HEK293 (cell line): ENCODE data around the gene KCNIP4.

Experiments
- CTCF ChIA-PET: fragments of 350-600 bp; formaldehyde crosslinking; extraction: SDS; loops from one replicate; lab custom pipeline; 2021; ENCODE audit warnings: antibody characterized with exemption; lab: Yijun Ruan, JAX
- POLR2A ChIA-PET: fragments of 300-600 bp; formaldehyde crosslinking; extraction: SDS; loops from one replicate; lab custom pipeline; 2020; ENCODE audit warnings: antibody characterized with exemption, inconsistent platforms; lab: Yijun Ruan, JAX
- H3K27ac ChIP-seq: fragments of 200-500 bp; sonication (Bioruptor generic); 2 replicates; pipeline ENCODE4 v1.5.1; 2014; ENCODE audit warnings: low read depth, low read length, control low read depth, inconsistent platforms; ENCODE audit errors: extremely low read depth
- H3K36me3 ChIP-seq, 2 experiments: fragments of 200-500 bp in 1 of 2; sonication (Bioruptor generic) in 1 of 2; 1 replicate in 1 of 2; 2 replicates in 1 of 2; pipeline ENCODE4 v1.5.1; 2014 to 2017; ENCODE audit warnings: inconsistent platforms in 2 of 2, low read length in 2 of 2; ENCODE audit not compliant: control insufficient read depth in 2 of 2, insufficient read depth in 1 of 2
- H3K4me1 ChIP-seq: fragments of 200-500 bp; sonication (Bioruptor generic); 2 replicates; pipeline ENCODE4 v1.5.1; 2014; ENCODE audit warnings: mild to moderate bottlenecking, low read length, inconsistent platforms; ENCODE audit not compliant: control insufficient read depth, insufficient read depth
- H3K4me3 ChIP-seq: 2 replicates; pipeline ENCODE4 v1.5.1; 2011; ENCODE audit warnings: low read depth, mild to moderate bottlenecking, control low read depth, low read length, moderate library complexity
- H3K9me3 ChIP-seq: fragments of 200-500 bp; sonication (Bioruptor generic); 2 replicates; pipeline ENCODE4 v1.5.1; 2014; ENCODE audit warnings: low read depth, low read length, inconsistent platforms; ENCODE audit not compliant: control insufficient read depth, insufficient read depth
- ZNF112 ChIP-seq: fragments of 450-650 bp; formaldehyde crosslinking; IDR thresholded peaks from 2 replicates; pipeline ENCODE4 v1.5.0; 2017; ENCODE audit warnings: missing biosample characterization, missing genetic modification characterization
- ZNF155 ChIP-seq: fragments of 450-650 bp; formaldehyde crosslinking; IDR thresholded peaks from 2 replicates; pipeline ENCODE4 v1.5.1; 2016; ENCODE audit warnings: missing biosample characterization, missing genetic modification characterization
- ZNF16 ChIP-seq: fragments of 450-650 bp; formaldehyde crosslinking; IDR thresholded peaks from 2 replicates; pipeline ENCODE4 v1.5.1; 2016; ENCODE audit warnings: low read depth, missing biosample characterization, missing genetic modification characterization
- ZNF433 ChIP-seq: fragments of 450-650 bp; formaldehyde crosslinking; IDR thresholded peaks from 2 replicates; pipeline ENCODE4 v1.5.1; 2016; ENCODE audit warnings: missing biosample characterization, missing genetic modification characterization, low read depth
- ZNF596 ChIP-seq: fragments of 450-650 bp; IDR thresholded peaks from 2 replicates; pipeline ENCODE4 v1.5.0; 2018; ENCODE audit warnings: missing biosample characterization, mild to moderate bottlenecking, missing genetic modification characterization, moderate library complexity
- TF ChIP-seq, protein P1 (sequence below): fragments of 450-650 bp; formaldehyde crosslinking; IDR thresholded peaks from 2 replicates; pipeline ENCODE4 v1.5.1; 2016; ENCODE audit warnings: missing biosample characterization, missing genetic modification characterization
- TF ChIP-seq, protein P2 (sequence below): fragments of 450-650 bp; formaldehyde crosslinking; IDR thresholded peaks from 2 replicates; pipeline ENCODE4 v1.5.1; 2016; ENCODE audit warnings: missing biosample characterization, missing genetic modification characterization, low read depth
- TF ChIP-seq, protein P3 (sequence below): fragments of 450-650 bp; formaldehyde crosslinking; IDR thresholded peaks from 2 replicates; pipeline ENCODE4 v1.5.1; 2016; ENCODE audit warnings: missing biosample characterization, missing genetic modification characterization
- TF ChIP-seq, protein P4 (sequence below): fragments of 450-650 bp; formaldehyde crosslinking; IDR thresholded peaks from 2 replicates; pipeline ENCODE4 v1.5.1; 2017; ENCODE audit warnings: missing biosample characterization, missing genetic modification characterization
- TF ChIP-seq, protein P5 (sequence below): fragments of 450-650 bp; formaldehyde crosslinking; IDR thresholded peaks from 2 replicates; pipeline ENCODE4 v1.5.1; 2016; ENCODE audit warnings: missing biosample characterization, missing genetic modification characterization
- TF ChIP-seq, protein P6 (sequence below): fragments of 450-650 bp; formaldehyde crosslinking; IDR thresholded peaks from 2 replicates; pipeline ENCODE4 v1.5.1; 2016; ENCODE audit warnings: missing biosample characterization, missing genetic modification characterization, borderline replicate concordance

Gene KCNIP4

DNA sequence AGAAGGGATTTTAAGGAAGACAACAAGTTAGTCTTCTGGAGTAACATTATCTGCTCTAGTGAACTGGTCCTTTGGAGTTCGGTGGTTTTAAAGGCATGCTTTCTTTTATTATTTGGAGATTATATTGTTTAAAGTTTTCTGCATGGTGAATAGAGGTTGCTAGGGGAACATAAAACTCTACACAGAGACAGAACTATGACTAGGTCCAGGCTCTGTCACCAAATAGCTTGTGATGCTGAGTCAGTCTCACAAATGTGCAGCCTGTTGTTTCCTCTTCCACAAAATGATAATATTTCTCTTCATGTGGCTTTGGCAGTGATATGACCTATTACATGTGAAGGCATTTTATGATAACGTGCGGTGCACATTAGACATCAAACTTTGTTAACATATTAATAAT is 1115.7 kb downstream of the KCNIP4 start (continued):
- TF ChIP-seq, protein P1, sequence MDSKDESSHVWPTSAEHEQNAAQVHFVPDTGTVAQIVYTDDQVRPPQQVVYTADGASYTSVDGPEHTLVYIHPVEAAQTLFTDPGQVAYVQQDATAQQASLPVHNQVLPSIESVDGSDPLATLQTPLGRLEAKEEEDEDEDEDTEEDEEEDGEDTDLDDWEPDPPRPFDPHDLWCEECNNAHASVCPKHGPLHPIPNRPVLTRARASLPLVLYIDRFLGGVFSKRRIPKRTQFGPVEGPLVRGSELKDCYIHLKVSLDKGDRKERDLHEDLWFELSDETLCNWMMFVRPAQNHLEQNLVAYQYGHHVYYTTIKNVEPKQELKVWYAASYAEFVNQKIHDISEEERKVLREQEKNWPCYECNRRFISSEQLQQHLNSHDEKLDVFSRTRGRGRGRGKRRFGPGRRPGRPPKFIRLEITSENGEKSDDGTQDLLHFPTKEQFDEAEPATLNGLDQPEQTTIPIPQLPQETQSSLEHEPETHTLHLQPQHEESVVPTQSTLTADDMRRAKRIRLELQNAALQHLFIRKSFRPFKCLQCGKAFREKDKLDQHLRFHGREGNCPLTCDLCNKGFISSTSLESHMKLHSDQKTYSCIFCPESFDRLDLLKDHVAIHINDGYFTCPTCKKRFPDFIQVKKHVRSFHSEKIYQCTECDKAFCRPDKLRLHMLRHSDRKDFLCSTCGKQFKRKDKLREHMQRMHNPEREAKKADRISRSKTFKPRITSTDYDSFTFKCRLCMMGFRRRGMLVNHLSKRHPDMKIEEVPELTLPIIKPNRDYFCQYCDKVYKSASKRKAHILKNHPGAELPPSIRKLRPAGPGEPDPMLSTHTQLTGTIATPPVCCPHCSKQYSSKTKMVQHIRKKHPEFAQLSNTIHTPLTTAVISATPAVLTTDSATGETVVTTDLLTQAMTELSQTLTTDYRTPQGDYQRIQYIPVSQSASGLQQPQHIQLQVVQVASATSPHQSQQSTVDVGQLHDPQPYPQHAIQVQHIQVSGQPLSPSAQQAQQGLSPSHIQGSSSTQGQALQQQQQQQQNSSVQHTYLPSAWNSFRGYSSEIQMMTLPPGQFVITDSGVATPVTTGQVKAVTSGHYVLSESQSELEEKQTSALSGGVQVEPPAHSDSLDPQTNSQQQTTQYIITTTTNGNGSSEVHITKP (tag by site-specific recombination), result no peak
- TF ChIP-seq ZNF155 (tag by site-specific recombination) (no peak), ZNF433 (tag by site-specific recombination) (no peak), ZNF16 (tag by site-specific recombination) (no peak)
- TF ChIP-seq, protein P2, sequence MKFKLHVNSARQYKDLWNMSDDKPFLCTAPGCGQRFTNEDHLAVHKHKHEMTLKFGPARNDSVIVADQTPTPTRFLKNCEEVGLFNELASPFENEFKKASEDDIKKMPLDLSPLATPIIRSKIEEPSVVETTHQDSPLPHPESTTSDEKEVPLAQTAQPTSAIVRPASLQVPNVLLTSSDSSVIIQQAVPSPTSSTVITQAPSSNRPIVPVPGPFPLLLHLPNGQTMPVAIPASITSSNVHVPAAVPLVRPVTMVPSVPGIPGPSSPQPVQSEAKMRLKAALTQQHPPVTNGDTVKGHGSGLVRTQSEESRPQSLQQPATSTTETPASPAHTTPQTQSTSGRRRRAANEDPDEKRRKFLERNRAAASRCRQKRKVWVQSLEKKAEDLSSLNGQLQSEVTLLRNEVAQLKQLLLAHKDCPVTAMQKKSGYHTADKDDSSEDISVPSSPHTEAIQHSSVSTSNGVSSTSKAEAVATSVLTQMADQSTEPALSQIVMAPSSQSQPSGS (tag by site-specific recombination), result no peak
- TF ChIP-seq, all 188 proteins: peak for 0

DNA sequence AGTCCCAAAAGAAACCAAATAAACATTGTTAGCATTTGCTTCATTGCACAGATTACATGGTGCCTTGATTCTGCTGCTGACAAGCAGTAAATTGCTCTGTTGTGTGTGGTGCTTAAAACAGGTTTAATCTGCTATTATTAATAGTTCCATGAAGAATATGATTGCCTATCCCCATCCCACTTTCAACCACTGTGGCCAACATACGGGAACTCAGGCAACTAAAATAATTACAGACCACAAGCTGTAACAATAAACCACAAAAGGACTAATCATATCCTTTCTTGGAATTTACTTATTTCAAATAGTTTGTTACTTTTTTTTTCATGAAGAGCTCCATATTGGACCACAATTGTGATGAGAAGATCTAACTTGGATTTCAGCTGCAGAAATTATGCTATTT is 1116.8 kb downstream of the KCNIP4 start:
- no peaks in the 10 kb centered on the region for H3K36me3 ChIP-seq
- no peak for TF ChIP-seq ZNF112 (tag by site-specific recombination)
- TF ChIP-seq, protein P3, sequence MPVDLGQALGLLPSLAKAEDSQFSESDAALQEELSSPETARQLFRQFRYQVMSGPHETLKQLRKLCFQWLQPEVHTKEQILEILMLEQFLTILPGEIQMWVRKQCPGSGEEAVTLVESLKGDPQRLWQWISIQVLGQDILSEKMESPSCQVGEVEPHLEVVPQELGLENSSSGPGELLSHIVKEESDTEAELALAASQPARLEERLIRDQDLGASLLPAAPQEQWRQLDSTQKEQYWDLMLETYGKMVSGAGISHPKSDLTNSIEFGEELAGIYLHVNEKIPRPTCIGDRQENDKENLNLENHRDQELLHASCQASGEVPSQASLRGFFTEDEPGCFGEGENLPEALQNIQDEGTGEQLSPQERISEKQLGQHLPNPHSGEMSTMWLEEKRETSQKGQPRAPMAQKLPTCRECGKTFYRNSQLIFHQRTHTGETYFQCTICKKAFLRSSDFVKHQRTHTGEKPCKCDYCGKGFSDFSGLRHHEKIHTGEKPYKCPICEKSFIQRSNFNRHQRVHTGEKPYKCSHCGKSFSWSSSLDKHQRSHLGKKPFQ, result no peak
- TF ChIP-seq, protein P4, sequence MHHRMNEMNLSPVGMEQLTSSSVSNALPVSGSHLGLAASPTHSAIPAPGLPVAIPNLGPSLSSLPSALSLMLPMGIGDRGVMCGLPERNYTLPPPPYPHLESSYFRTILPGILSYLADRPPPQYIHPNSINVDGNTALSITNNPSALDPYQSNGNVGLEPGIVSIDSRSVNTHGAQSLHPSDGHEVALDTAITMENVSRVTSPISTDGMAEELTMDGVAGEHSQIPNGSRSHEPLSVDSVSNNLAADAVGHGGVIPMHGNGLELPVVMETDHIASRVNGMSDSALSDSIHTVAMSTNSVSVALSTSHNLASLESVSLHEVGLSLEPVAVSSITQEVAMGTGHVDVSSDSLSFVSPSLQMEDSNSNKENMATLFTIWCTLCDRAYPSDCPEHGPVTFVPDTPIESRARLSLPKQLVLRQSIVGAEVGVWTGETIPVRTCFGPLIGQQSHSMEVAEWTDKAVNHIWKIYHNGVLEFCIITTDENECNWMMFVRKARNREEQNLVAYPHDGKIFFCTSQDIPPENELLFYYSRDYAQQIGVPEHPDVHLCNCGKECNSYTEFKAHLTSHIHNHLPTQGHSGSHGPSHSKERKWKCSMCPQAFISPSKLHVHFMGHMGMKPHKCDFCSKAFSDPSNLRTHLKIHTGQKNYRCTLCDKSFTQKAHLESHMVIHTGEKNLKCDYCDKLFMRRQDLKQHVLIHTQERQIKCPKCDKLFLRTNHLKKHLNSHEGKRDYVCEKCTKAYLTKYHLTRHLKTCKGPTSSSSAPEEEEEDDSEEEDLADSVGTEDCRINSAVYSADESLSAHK (tag by site-specific recombination), result no peak
- TF ChIP-seq, protein P5, sequence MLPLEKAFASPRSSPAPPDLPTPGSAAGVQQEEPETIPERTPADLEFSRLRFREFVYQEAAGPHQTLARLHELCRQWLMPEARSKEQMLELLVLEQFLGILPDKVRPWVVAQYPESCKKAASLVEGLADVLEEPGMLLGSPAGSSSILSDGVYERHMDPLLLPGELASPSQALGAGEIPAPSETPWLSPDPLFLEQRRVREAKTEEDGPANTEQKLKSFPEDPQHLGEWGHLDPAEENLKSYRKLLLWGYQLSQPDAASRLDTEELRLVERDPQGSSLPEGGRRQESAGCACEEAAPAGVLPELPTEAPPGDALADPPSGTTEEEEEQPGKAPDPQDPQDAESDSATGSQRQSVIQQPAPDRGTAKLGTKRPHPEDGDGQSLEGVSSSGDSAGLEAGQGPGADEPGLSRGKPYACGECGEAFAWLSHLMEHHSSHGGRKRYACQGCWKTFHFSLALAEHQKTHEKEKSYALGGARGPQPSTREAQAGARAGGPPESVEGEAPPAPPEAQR (tag by site-specific recombination), result no peak
- TF ChIP-seq, all 188 proteins: peak for 0
- H3K4me1 ChIP-seq, result no peaks in the 10 kb centered on the region
- POLR2A ChIA-PET, result no interaction called here
- no peaks in the 10 kb centered on the region for H3K9me3 ChIP-seq
- H3K4me3 ChIP-seq, result no peak overlapping the region
- CTCF ChIA-PET, result no interaction called here
- H3K27ac ChIP-seq, result no peak overlapping the region

DNA sequence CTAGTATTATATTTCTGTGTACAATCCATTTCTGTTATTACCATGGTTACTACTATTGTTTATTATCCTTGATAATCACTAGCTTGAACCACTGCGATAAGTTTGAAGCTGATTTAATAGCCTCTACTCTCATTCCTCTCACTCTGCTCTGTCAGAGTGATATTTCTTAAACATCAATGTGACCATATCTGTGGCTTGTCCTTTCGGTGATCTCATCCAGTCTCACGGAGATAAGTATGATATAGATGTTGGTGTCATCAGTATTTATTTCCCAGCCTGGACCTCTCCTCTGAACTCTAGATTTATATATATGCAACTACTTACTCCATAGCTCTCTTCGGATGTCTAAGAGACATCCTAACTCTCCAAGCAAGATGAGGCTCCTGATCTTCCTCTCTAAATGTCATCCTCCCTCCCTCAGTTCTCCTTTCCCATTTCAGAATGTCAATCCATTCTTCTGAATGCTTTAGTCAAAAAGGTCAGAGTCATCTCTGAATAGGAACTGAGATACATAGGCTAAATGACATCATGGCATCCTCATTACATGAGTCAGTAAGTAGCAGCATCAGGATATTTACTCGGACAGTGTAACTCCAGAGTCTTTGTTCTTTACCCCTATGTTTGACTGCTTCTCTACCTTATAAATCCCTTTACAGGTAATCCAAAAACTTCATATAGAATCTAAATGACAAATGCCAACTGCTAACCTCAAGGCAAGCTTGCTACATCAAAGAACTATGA is 1118.8 kb downstream of the KCNIP4 start:
- Histone ChIP-seq H3K4me3 (no peak overlapping the region), H3K9me3 (no peaks in the 10 kb centered on the region), H3K4me1 (no peaks in the 10 kb centered on the region), H3K36me3 (no peaks in the 10 kb centered on the region), H3K27ac (no peak overlapping the region)
- ChIA-PET POLR2A (interaction anchor here (0.6 kb wide), 1 partner anchor 641 kb away, joined by 3 read pairs; no protein-coding TSS in a partner anchor), CTCF (no interaction called here)
- TF ChIP-seq, protein P6, sequence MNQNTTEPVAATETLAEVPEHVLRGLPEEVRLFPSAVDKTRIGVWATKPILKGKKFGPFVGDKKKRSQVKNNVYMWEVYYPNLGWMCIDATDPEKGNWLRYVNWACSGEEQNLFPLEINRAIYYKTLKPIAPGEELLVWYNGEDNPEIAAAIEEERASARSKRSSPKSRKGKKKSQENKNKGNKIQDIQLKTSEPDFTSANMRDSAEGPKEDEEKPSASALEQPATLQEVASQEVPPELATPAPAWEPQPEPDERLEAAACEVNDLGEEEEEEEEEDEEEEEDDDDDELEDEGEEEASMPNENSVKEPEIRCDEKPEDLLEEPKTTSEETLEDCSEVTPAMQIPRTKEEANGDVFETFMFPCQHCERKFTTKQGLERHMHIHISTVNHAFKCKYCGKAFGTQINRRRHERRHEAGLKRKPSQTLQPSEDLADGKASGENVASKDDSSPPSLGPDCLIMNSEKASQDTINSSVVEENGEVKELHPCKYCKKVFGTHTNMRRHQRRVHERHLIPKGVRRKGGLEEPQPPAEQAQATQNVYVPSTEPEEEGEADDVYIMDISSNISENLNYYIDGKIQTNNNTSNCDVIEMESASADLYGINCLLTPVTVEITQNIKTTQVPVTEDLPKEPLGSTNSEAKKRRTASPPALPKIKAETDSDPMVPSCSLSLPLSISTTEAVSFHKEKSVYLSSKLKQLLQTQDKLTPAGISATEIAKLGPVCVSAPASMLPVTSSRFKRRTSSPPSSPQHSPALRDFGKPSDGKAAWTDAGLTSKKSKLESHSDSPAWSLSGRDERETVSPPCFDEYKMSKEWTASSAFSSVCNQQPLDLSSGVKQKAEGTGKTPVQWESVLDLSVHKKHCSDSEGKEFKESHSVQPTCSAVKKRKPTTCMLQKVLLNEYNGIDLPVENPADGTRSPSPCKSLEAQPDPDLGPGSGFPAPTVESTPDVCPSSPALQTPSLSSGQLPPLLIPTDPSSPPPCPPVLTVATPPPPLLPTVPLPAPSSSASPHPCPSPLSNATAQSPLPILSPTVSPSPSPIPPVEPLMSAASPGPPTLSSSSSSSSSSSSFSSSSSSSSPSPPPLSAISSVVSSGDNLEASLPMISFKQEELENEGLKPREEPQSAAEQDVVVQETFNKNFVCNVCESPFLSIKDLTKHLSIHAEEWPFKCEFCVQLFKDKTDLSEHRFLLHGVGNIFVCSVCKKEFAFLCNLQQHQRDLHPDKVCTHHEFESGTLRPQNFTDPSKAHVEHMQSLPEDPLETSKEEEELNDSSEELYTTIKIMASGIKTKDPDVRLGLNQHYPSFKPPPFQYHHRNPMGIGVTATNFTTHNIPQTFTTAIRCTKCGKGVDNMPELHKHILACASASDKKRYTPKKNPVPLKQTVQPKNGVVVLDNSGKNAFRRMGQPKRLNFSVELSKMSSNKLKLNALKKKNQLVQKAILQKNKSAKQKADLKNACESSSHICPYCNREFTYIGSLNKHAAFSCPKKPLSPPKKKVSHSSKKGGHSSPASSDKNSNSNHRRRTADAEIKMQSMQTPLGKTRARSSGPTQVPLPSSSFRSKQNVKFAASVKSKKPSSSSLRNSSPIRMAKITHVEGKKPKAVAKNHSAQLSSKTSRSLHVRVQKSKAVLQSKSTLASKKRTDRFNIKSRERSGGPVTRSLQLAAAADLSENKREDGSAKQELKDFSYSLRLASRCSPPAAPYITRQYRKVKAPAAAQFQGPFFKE (tag by site-specific recombination), result no peak
- TF ChIP-seq ZNF596 (tag by site-specific recombination), result no peak
